ENCODE data around the gene CRYZ.

- no peak for TF ChIP-seq CTCF (IDR thresholded peaks at IDR 0.05)
- no peak for TF ChIP-seq POLR2A (IDR thresholded peaks at IDR 0.05)
Measured at GRCh38 chr1:74674278-74675048, 58.4 kb downstream of the CRYZ start.

Measured in tibial nerve (tissue), 3 donors.